Prostate gland (tissue), 2 donors: Measurements from ENCODE around the gene IGF1. TPM values are rescaled to one million over a fixed set of nuclear protein-coding genes. Genes with fewer than 3 reads are reported as not detected.

Experiments
- DNase-seq: peaks from one replicate; pipeline ENCODE4 v3.0.0-alpha.2; 2019; ENCODE audit warnings: low spot score
- H3K27ac ChIP-seq, 2 donors: fragments of 200-600 bp; sonication (generic); 2 replicates each; pipeline ENCODE4 v1.5.1; 2017 to 2019
- H3K27me3 ChIP-seq: fragments of 200-600 bp; sonication (generic); replicated peaks from 2 replicates; pipeline ENCODE4 v1.5.1; 2019; ENCODE audit not compliant: insufficient read depth
- H3K36me3 ChIP-seq, 2 donors: fragments of 200-600 bp; sonication (generic); 1 replicate in 1 of 2; 2 replicates in 1 of 2; pipeline versions ENCODE4 v1.5.1 to v1.8.1; 2017 to 2019
- H3K4me1 ChIP-seq: fragments of 200-600 bp; sonication (generic); replicated peaks from 2 replicates; pipeline ENCODE4 v1.5.1; 2019
- H3K4me3 ChIP-seq, 2 donors: fragments of 200-600 bp; sonication (generic); 2 replicates each; pipeline ENCODE4 v1.5.1; 2017 to 2019
- H3K9me3 ChIP-seq: fragments of 200-600 bp; sonication (generic); 2 replicates; pipeline ENCODE4 v1.5.1; 2017
- POLR2A ChIP-seq: fragments of 450-650 bp; IDR thresholded peaks from one replicate; pipeline ENCODE4 v1.6.1; 2016; ENCODE audit warnings: antibody characterized with exemption, mild to moderate bottlenecking
- POLR2AphosphoS5 ChIP-seq: sonication (generic); formaldehyde crosslinking; IDR thresholded peaks from one replicate; pipeline ENCODE4 v1.6.1; 2017; ENCODE audit warnings: antibody characterized with exemption
- WGBS: methylation state at CpG from one replicate; pipeline ENCODE4 v1.1.5; 2018; 5-methylcytosine and 5-hydroxymethylcytosine counted together
- intact Hi-C: fragments of 100-400 bp; cut with DNase I; formaldehyde crosslinking; loops from one replicate; pipeline ENCODE4 v1.14.2; 2022
- total RNA-seq, 2 donors: library from RNA; depleted of rRNA; stranded (reverse); fragments of >200 nt; gene quantifications; one replicate each; pipeline ENCODE4 v1.1.0, GENCODE V29; 2016
- TF ChIP-seq, protein P1 (sequence below), 4 experiments: fragments of 200-600 bp in 2 of 4; fragments of 450-650 bp in 2 of 4; sonication (generic) in 2 of 4; IDR thresholded peaks; 1 replicate in 3 of 4; 2 replicates in 1 of 4; pipeline ENCODE4 v1.5.1; 2016 to 2019; ENCODE audit warnings: antibody characterized with exemption in 4 of 4, mild to moderate bottlenecking in 2 of 4, moderate library complexity in 2 of 4

Gene IGF1
- total RNA-seq, 2 donors from 2014 or later = 6.9 to 35.6 TPM

- Histone ChIP-seq H3K27ac (no peak overlapping the region), H3K36me3 (no peaks in the 10 kb centered on the region), H3K9me3 (no peaks in the 10 kb centered on the region), H3K4me3 (no peak overlapping the region), H3K27me3 (no peaks in the 10 kb centered on the region), H3K4me1 (no peaks in the 10 kb centered on the region)
- DNase-seq = no peak
- TF ChIP-seq POLR2A (no peak), POLR2AphosphoS5 (no peak)
- TF ChIP-seq, protein P1, sequence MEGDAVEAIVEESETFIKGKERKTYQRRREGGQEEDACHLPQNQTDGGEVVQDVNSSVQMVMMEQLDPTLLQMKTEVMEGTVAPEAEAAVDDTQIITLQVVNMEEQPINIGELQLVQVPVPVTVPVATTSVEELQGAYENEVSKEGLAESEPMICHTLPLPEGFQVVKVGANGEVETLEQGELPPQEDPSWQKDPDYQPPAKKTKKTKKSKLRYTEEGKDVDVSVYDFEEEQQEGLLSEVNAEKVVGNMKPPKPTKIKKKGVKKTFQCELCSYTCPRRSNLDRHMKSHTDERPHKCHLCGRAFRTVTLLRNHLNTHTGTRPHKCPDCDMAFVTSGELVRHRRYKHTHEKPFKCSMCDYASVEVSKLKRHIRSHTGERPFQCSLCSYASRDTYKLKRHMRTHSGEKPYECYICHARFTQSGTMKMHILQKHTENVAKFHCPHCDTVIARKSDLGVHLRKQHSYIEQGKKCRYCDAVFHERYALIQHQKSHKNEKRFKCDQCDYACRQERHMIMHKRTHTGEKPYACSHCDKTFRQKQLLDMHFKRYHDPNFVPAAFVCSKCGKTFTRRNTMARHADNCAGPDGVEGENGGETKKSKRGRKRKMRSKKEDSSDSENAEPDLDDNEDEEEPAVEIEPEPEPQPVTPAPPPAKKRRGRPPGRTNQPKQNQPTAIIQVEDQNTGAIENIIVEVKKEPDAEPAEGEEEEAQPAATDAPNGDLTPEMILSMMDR (IDR thresholded peaks at IDR 0.05) = no peak
- intact Hi-C loops = no loop called here
- WGBS = 84% methylated on average over 3 of the region's 3 CpGs
Measured at GRCh38 chr12:102474438-102475064, 5.8 kb downstream of the IGF1 start.

- no peak overlapping the region for H3K27ac ChIP-seq
- intact Hi-C loops = no loop called here
- no peaks in the 10 kb centered on the region for H3K27me3 ChIP-seq
- WGBS = 46% methylated on average over 1 of the region's 1 CpG
- no peak overlapping the region for H3K4me3 ChIP-seq
- DNase-seq = no peak
- no peaks in the 10 kb centered on the region for H3K9me3 ChIP-seq
- TF ChIP-seq POLR2A (no peak), POLR2AphosphoS5 (no peak)
- TF ChIP-seq, protein P1 (IDR thresholded peaks at IDR 0.05) = no peak
- H3K36me3 ChIP-seq = no peaks in the 10 kb centered on the region
- no peaks in the 10 kb centered on the region for H3K4me1 ChIP-seq
Measured at GRCh38 chr12:102472496-102472895, 7.9 kb downstream of the IGF1 start.

- Histone ChIP-seq H3K4me1 (no peaks in the 10 kb centered on the region), H3K27me3 (no peaks in the 10 kb centered on the region), H3K27ac (no peak overlapping the region), H3K36me3 (no peaks in the 10 kb centered on the region), H3K9me3 (no peaks in the 10 kb centered on the region), H3K4me3 (no peak overlapping the region)
- DNase-seq = no peak
- 44% methylated on average over 2 of the region's 2 CpGs for WGBS
- intact Hi-C loops = no loop called here
- no peak for TF ChIP-seq POLR2A
- no peak for TF ChIP-seq POLR2AphosphoS5
Measured at GRCh38 chr12:102471556-102471955, 8.8 kb downstream of the IGF1 start.

DNA sequence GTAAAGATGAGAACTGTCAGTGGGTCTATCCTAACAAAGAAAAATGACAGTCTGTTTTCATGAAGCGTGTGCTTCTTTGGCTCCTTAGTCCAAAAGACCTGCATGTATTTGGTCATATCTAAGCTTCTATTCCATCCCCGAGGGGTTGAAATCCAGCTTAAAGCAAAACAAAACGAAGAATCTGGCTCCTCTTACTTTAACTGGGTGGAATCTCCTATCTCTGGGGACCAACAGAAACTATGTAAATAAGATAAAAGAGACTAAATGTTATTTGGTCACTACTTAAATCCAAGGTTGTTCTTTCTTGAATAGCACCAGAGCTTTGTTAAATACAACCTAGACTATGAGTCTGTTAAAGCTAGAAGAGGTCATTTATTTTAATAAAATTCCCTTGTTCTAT, 9.4 kb downstream of the IGF1 start:
- H3K36me3 ChIP-seq = no peaks in the 10 kb centered on the region
- TF ChIP-seq POLR2AphosphoS5 = no peak
- TF ChIP-seq POLR2A = no peak
- TF ChIP-seq, protein P1 (IDR thresholded peaks at IDR 0.05) = no peak
- no peak for DNase-seq
- intact Hi-C loops = no loop called here
- WGBS = 52% methylated on average over 3 of the region's 3 CpGs
- H3K9me3 ChIP-seq = no peaks in the 10 kb centered on the region
- no peaks in the 10 kb centered on the region for H3K4me1 ChIP-seq
- H3K4me3 ChIP-seq = no peak overlapping the region
- no peaks in the 10 kb centered on the region for H3K27me3 ChIP-seq
- no peak overlapping the region for H3K27ac ChIP-seq

GRCh38 chr12:102468261-102468915, 12.0 kb downstream of the IGF1 start:
- no peaks in the 10 kb centered on the region for H3K9me3 ChIP-seq
- TF ChIP-seq POLR2A = no peak
- TF ChIP-seq, protein P1 (IDR thresholded peaks at IDR 0.05) = no peak
- TF ChIP-seq POLR2AphosphoS5 = no peak
- WGBS = 72% methylated on average over 5 of the region's 5 CpGs
- no peaks in the 10 kb centered on the region for H3K4me1 ChIP-seq
- intact Hi-C loops = no loop called here
- H3K4me3 ChIP-seq = no peak overlapping the region
- H3K27ac ChIP-seq = no peak overlapping the region
- no peaks in the 10 kb centered on the region for H3K27me3 ChIP-seq
- H3K36me3 ChIP-seq = no peaks in the 10 kb centered on the region
- no peak for DNase-seq
